ENCODE data around the gene TUBGCP6. TPM values are rescaled to one million over a fixed set of nuclear protein-coding genes. Genes with fewer than 3 reads are reported as not detected.
A peak's percentile ranks its signal among the peaks of the same experiment; 100 is the strongest.
"Not testable (repeated sequence)": the region's sequence is repeated elsewhere in the genome, so short reads cannot be mapped to it uniquely, and the experiment has no call there.

The TUBGCP6 gene
- total RNA-seq, 1 experiment from 2014 or later = 31.0 TPM

DNA sequence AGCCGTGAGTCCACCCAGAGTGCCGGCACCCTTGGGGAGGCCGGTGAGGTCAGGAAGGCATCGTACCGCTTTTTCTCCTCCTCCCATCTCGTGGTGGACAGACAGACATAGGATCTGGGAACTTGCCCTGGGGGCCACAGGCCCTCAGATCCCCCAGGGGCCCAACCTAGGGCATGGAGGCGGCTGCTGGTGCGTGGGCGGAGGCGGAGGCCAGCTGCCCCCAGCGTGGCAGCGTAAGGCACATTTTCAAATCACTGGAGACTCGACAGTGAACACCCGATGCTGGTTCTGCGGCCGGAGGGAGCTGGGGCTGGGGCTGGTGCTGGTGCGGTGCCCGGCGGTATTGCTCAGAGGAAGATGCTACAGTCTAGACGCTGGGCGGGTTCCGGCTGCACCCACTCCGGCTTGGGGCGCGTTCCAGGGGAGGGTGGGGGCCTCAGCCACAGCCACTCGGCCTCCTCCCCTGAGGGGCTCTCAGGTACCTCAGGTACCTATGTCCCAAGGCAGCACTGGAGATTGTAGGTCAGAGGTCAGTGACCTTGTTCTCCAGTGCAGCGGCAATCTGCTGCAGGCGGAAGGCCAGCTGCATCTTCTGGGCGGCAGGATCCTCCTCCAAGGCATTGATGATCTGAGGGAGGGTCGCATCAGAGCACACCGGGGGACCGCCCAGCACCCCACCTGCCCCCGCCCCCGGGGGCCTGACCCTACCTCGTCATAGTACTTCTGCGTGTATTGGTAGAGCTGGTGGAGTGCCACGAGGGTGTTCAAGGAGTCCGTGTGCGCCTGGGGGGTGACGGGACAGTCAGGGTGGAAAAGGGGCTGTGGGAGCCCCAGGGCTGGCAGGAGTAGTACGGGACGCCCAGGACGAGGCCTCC, 30.6 kb upstream of the TUBGCP6 start:
- Histone ChIP-seq H3K4me3 (ENCODE audit: low read depth, low read length, poor library complexity, severe bottlenecking) (no peak overlapping the region), H3K27ac (ENCODE audit: low read depth, low read length, poor library complexity, severe bottlenecking) (no peak overlapping the region), H3K9me3 (ENCODE audit: low read depth, low read length, poor library complexity, severe bottlenecking) (no peaks in the 10 kb centered on the region), H3K36me3 (ENCODE audit: insufficient read depth, low read length, poor library complexity, severe bottlenecking) (peaks cover 57% of the 10 kb centered on the region), H3K27me3 (replicated peaks; ENCODE audit: insufficient read depth, low read depth, low read length, poor library complexity) (no peaks in the 10 kb centered on the region), H3K4me1 (ENCODE audit: insufficient read depth, low read length, poor library complexity, severe bottlenecking) (peaks cover 25% of the 10 kb centered on the region)
- DNase-seq (ENCODE audit: low spot score) = no peak
- ChIA-PET POLR2A (ENCODE audit: low non-redundant PET) (interaction anchor here (0.5 kb wide), 1 partner anchor 46 kb away, joined by 4 read pairs; no protein-coding TSS in a partner anchor), CTCF (interaction anchor here (0.9 to 1.3 kb wide), 3 partner anchors 29 to 125 kb away, joined by 4 to 11 read pairs (median 5); no protein-coding TSS in a partner anchor)
- intact Hi-C loops (cut with micrococcal nuclease; ENCODE audit: unreplicated experiment) = loop anchor here (2.0 to 10.0 kb wide), 2 partner anchors 51 to 219 kb away; partner anchors contain the start of gene DENND6B
- TF ChIP-seq CTCF (conservative IDR thresholded peaks at IDR 0.05; ENCODE audit: low read depth, low read length) (no peak), EZH2 (IDR thresholded peaks at IDR 0.05; ENCODE audit: borderline replicate concordance, low read depth, low read length, poor library complexity, severe bottlenecking) (no peak)
- TSS peak; percentile 85 for BruUV-seq (replicated peaks)

DNA sequence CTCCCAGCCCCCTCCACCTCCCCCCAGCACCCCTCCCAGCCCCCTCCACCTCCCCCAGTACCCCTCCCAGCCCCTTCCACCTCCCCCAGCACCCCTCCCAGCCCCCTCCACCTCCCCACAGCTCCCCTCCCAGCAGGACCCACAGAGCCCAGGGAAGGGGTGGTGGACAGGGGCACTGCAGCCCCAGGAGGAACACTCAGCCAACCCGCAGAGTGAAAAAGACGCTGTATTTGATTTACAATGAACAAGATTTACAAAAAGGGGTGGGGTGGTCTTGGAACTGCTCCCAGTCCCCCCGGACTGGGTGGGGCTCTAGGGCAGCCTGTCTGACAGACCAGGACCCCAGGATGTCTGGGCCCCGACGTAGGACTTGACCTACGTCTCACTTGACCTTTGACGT, 29.9 kb upstream of the TUBGCP6 start:
- H3K36me3 ChIP-seq (ENCODE audit: insufficient read depth, low read length, poor library complexity, severe bottlenecking) = peaks cover 51% of the 10 kb centered on the region
- DNase-seq (ENCODE audit: low spot score) = no peak
- ChIA-PET CTCF (no interaction called here), POLR2A (ENCODE audit: low non-redundant PET) (no interaction called here)
- H3K27ac ChIP-seq (ENCODE audit: low read depth, low read length, poor library complexity, severe bottlenecking) = no peak overlapping the region
- H3K27me3 ChIP-seq (replicated peaks; ENCODE audit: insufficient read depth, low read depth, low read length, poor library complexity) = no peaks in the 10 kb centered on the region
- TF ChIP-seq CTCF (conservative IDR thresholded peaks at IDR 0.05; ENCODE audit: low read depth, low read length) (no peak), EZH2 (IDR thresholded peaks at IDR 0.05; ENCODE audit: borderline replicate concordance, low read depth, low read length, poor library complexity, severe bottlenecking) (no peak)
- no TSS peak for BruUV-seq (replicated peaks)
- H3K9me3 ChIP-seq (ENCODE audit: low read depth, low read length, poor library complexity, severe bottlenecking) = no peaks in the 10 kb centered on the region
- no peak overlapping the region for H3K4me3 ChIP-seq (ENCODE audit: low read depth, low read length, poor library complexity, severe bottlenecking)
- peaks cover 25% of the 10 kb centered on the region for H3K4me1 ChIP-seq (ENCODE audit: insufficient read depth, low read length, poor library complexity, severe bottlenecking)
- intact Hi-C loops (cut with micrococcal nuclease; ENCODE audit: unreplicated experiment) = loop anchor here (10.0 kb wide), 1 partner anchor 220 kb away; no protein-coding TSS in a partner anchor

DNA sequence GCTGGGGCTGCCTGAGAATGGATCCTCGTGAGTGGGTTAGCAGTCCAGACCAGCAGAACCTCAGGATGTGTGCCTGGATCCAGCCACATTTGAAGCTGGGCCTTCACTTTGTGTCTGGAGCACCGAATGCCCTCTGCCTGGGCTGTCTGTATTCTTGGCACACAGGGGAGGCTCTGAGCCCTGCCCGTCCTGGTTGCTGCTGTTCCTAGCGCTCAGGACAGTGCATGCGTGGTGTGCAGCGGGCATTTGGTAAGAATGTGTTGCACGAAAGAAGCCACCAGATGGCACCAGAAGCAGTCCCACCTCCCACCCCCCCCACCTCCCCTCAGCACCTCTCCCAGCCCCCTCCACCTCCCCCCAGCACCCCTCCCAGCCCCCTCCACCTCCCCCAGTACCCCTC, 29.5 kb upstream of the TUBGCP6 start:
- no TSS peak for BruUV-seq (replicated peaks)
- intact Hi-C loops (cut with micrococcal nuclease; ENCODE audit: unreplicated experiment) = loop anchor here (10.0 kb wide), 1 partner anchor 220 kb away; no protein-coding TSS in a partner anchor
- peak overlapping the region; percentile 10 for H3K27ac ChIP-seq (ENCODE audit: low read depth, low read length, poor library complexity, severe bottlenecking)
- H3K4me1 ChIP-seq (ENCODE audit: insufficient read depth, low read length, poor library complexity, severe bottlenecking) = peaks cover 30% of the 10 kb centered on the region
- TF ChIP-seq EZH2 (IDR thresholded peaks at IDR 0.05; ENCODE audit: borderline replicate concordance, low read depth, low read length, poor library complexity, severe bottlenecking) = no peak
- TF ChIP-seq CTCF (conservative IDR thresholded peaks at IDR 0.05; ENCODE audit: low read depth, low read length) = peak; percentile 45
- peaks cover 46% of the 10 kb centered on the region for H3K36me3 ChIP-seq (ENCODE audit: insufficient read depth, low read length, poor library complexity, severe bottlenecking)
- peak; percentile 78 for DNase-seq (ENCODE audit: low spot score)
- CTCF ChIA-PET = no interaction called here
- no peaks in the 10 kb centered on the region for H3K27me3 ChIP-seq (replicated peaks; ENCODE audit: insufficient read depth, low read depth, low read length, poor library complexity)
- POLR2A ChIA-PET (ENCODE audit: low non-redundant PET) = no interaction called here
- H3K9me3 ChIP-seq (ENCODE audit: low read depth, low read length, poor library complexity, severe bottlenecking) = no peaks in the 10 kb centered on the region
- H3K4me3 ChIP-seq (ENCODE audit: low read depth, low read length, poor library complexity, severe bottlenecking) = no peak overlapping the region

DNA sequence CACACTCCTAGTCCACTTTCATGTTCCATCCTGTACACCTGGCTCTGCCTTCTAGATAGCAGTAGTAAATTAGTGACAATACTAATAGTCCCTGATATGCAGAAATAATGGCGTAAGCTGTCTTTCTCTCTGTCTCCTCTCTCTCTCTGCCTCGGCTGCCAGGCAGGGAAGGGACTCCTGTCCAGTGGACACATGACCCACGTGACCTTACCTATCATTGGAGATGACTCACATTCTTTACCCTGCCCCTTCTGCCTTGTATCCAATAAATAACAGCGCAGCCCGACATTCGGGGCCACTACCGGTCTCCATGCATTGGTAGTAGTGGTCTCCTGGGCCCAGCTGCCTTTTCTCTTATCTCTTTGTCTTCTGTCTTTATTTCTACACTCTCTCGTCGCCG, 29.0 kb upstream of the TUBGCP6 start:
- BruUV-seq (replicated peaks); POLR2A ChIA-PET (ENCODE audit: low non-redundant PET); CTCF ChIA-PET; H3K27me3 ChIP-seq (replicated peaks; ENCODE audit: insufficient read depth, low read depth, low read length, poor library complexity); H3K4me3 ChIP-seq (ENCODE audit: low read depth, low read length, poor library complexity, severe bottlenecking); H3K9me3 ChIP-seq (ENCODE audit: low read depth, low read length, poor library complexity, severe bottlenecking); DNase-seq (ENCODE audit: low spot score): not testable (repeated sequence)
- intact Hi-C loops (cut with micrococcal nuclease; ENCODE audit: unreplicated experiment) = loop anchor here (10.0 kb wide), 1 partner anchor 221 kb away; no protein-coding TSS in a partner anchor
- Histone ChIP-seq H3K4me1 (ENCODE audit: insufficient read depth, low read length, poor library complexity, severe bottlenecking) (peaks cover 35% of the 10 kb centered on the region), H3K27ac (ENCODE audit: low read depth, low read length, poor library complexity, severe bottlenecking) (peak overlapping the region; percentile 10), H3K36me3 (ENCODE audit: insufficient read depth, low read length, poor library complexity, severe bottlenecking) (peaks cover 41% of the 10 kb centered on the region)

- POLR2A ChIA-PET (ENCODE audit: low non-redundant PET); BruUV-seq (replicated peaks); H3K4me3 ChIP-seq (ENCODE audit: low read depth, low read length, poor library complexity, severe bottlenecking); H3K9me3 ChIP-seq (ENCODE audit: low read depth, low read length, poor library complexity, severe bottlenecking); H3K27ac ChIP-seq (ENCODE audit: low read depth, low read length, poor library complexity, severe bottlenecking); H3K27me3 ChIP-seq (replicated peaks; ENCODE audit: insufficient read depth, low read depth, low read length, poor library complexity); DNase-seq (ENCODE audit: low spot score); CTCF ChIA-PET: not testable (repeated sequence)
- H3K4me1 ChIP-seq (ENCODE audit: insufficient read depth, low read length, poor library complexity, severe bottlenecking) = peaks cover 39% of the 10 kb centered on the region
- peaks cover 37% of the 10 kb centered on the region for H3K36me3 ChIP-seq (ENCODE audit: insufficient read depth, low read length, poor library complexity, severe bottlenecking)
- intact Hi-C loops (cut with micrococcal nuclease; ENCODE audit: unreplicated experiment) = loop anchor here (10.0 kb wide), 1 partner anchor 221 kb away; no protein-coding TSS in a partner anchor
Observed at GRCh38 chr22:50273352-50273751, 28.5 kb upstream of the TUBGCP6 start.

Measured in A673 (cell line).